ENCODE results near the gene DPYSL5. TPM values are rescaled to one million over a fixed set of nuclear protein-coding genes. Genes with fewer than 3 reads are reported as not detected.

Gene DPYSL5, protein sequence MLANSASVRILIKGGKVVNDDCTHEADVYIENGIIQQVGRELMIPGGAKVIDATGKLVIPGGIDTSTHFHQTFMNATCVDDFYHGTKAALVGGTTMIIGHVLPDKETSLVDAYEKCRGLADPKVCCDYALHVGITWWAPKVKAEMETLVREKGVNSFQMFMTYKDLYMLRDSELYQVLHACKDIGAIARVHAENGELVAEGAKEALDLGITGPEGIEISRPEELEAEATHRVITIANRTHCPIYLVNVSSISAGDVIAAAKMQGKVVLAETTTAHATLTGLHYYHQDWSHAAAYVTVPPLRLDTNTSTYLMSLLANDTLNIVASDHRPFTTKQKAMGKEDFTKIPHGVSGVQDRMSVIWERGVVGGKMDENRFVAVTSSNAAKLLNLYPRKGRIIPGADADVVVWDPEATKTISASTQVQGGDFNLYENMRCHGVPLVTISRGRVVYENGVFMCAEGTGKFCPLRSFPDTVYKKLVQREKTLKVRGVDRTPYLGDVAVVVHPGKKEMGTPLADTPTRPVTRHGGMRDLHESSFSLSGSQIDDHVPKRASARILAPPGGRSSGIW
- total RNA-seq = not detected in 2 replicates
- polyA plus RNA-seq = not detected in 2 replicates
- polyA plus RNA-seq (2011; cell fraction: cytosol; rRNA removed) = not detected in 2 replicates
- not detected in 2 replicates for polyA plus RNA-seq (2011; cell fraction: nucleus; rRNA removed)
- not detected in 2 replicates for polyA plus RNA-seq (2012)
- not detected in 2 replicates for polyA minus RNA-seq
- not detected for polyA minus RNA-seq (2011; cell fraction: cytosol; rRNA and poly(A)+ RNA removed)
- not detected in 2 replicates for polyA minus RNA-seq (2011; cell fraction: nucleus; rRNA and poly(A)+ RNA removed)
- Bru-seq, nascent RNA = not detected
- percentile 1 among the genes with signal in this experiment for BruChase-seq, experiment 1, labeled RNA remaining after a 6-hour chase
- BruChase-seq, experiment 2, labeled RNA remaining after a 2-hour chase = not detected
- long read RNA-seq = 0 reads

DNA sequence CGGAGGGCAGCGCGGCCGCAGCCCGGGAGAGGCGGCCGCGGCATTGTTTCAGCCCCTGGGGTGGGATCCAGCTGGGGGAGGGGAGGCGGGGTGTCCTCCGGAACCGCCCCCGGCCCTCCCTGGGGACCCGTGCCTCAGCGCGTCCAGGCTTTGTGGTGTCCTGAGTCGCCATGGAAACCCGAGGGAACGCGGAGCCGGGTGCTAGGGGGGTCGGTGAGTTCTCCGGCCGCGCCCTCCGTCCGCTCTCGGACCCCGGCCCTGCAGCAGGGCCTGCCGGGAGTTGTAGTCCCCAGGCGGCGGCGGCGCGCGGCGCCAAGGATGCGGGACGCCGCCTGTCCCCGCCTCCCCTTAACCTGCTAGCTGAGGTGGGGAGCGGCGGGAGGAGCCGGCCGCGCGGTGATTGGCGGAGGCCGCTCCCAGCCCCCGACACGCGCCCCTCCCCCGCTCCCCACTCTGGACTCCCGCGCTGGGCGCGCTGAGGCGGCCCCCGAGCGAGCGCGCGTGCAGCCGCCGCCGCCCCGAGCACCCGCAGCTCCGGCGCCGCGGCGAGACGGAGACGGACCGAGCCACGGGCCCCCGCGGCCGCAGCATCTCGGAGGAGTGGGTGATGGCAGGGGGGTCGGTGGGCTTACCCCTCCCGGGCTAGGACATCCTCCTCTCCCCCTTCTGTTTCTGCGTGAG, at the start of gene DPYSL5:
Gene DPYSL5 (plus strand): TSS at position 478 of the 681 bp plus-strand sequence. CDS start 50,368 bp downstream, outside the sequence.
- POLR2A ChIA-PET = no interaction called here
- H3K79me2 ChIP-seq (ENCODE audit: control insufficient read depth, insufficient read depth, low read length) = no peaks in the 10 kb centered on the region
- FAIRE-seq (no peak), DNase-seq (ENCODE audit: low read depth, low spot score) (no peak)
- peak within 1 kb of the TSS in 1 of 3 experiments; percentile 3 for H3K4me3 ChIP-seq (replicated peaks in 1 of 3; ENCODE audit: insufficient read depth in 1 of 3, low read depth in 1 of 3, low read length in 3 of 3)
- intact Hi-C loops (cut with micrococcal nuclease) = loop anchor here (2.0 to 5.0 kb wide), 3 partner anchors 75 to 240 kb away; partner anchors contain the start of gene KHK
- TF ChIP-seq POLR2A (IDR thresholded peaks at IDR 0.05; ENCODE audit: low read depth, low read length) = no peak
- TF ChIP-seq POLR2AphosphoS5 (IDR thresholded peaks at IDR 0.05; ENCODE audit: insufficient read depth, low read depth, low read length) = no peak
- TF ChIP-seq, protein P1, sequence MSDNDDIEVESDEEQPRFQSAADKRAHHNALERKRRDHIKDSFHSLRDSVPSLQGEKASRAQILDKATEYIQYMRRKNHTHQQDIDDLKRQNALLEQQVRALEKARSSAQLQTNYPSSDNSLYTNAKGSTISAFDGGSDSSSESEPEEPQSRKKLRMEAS (IDR thresholded peaks at IDR 0.05; ENCODE audit: insufficient read depth, insufficient read length) = no peak
- TF ChIP-seq MYC (IDR thresholded peaks at IDR 0.05; ENCODE audit: low read depth, low read length) = no peak
- TF ChIP-seq GATA2 (IDR thresholded peaks at IDR 0.05; ENCODE audit: insufficient read depth, insufficient read length, low read depth, low read length) = no peak
- no peak for TF ChIP-seq EZH2 (IDR thresholded peaks at IDR 0.05; ENCODE audit: borderline replicate concordance, low read depth, low read length, severe bottlenecking)
- peaks cover 4% of the 10 kb centered on the region for H3K4me1 ChIP-seq (ENCODE audit: control insufficient read depth, extremely low read depth, insufficient read depth, low read length)
- no peak within 1 kb of the TSS for H3K4me2 ChIP-seq (ENCODE audit: insufficient read depth, low read length)
- H3K36me3 ChIP-seq (ENCODE audit: control insufficient read depth in 2 of 2, extremely low read depth in 1 of 2, insufficient read depth in 2 of 2, low read length in 2 of 2) = no peaks in the 10 kb centered on the region
- CTCF ChIA-PET = interaction anchor here (2.7 to 3.9 kb wide), 3 partner anchors 75 to 170 kb away, joined by 63 to 210 read pairs (median 79); no protein-coding TSS in a partner anchor
- dilution Hi-C loops (cut with MboI; ENCODE audit: extremely low pct_ligation_motif_present, low sequenced_read_pairs) = no loop called here
- BruUV-seq (replicated peaks) = no TSS peak
- H3K9me1 ChIP-seq (replicated peaks; ENCODE audit: control insufficient read depth, extremely low read depth, insufficient read depth, low read length) = no peaks in the 10 kb centered on the region
- no peak within 1 kb of the TSS for H3K27ac ChIP-seq (ENCODE audit: insufficient read depth, low read depth, low read length)
- no peaks in the 10 kb centered on the region for H3K9me3 ChIP-seq (replicated peaks; ENCODE audit: control insufficient read depth, insufficient read depth, low read length)
- H4K20me1 ChIP-seq (replicated peaks; ENCODE audit: control insufficient read depth, extremely low read depth, insufficient read depth, low read length) = no peaks in the 10 kb centered on the region
- H2AFZ ChIP-seq (ENCODE audit: low read depth, low read length) = no peak within 1 kb of the TSS
- H3K27me3 ChIP-seq (ENCODE audit: control insufficient read depth in 2 of 2, insufficient read depth in 2 of 2, low read length in 2 of 2) = peaks cover 60 to 83% of the 10 kb centered on the region in 2 experiments
- H3K9ac ChIP-seq (replicated peaks; ENCODE audit: extremely low read depth, insufficient read depth, low read length) = no peak within 1 kb of the TSS
